Renal cortical epithelial cell (primary cell): ENCODE measurements around the gene ACOX2. TPM values are rescaled to one million over a fixed set of nuclear protein-coding genes. Genes with fewer than 3 reads are reported as not detected.
A peak's percentile ranks its signal among the peaks of the same experiment; 100 is the strongest.

Experiments used
- DNase-seq: peaks from one replicate; pipeline ENCODE4 v3.0.0-alpha.2; 2011; ENCODE audit warnings: low read depth
- total RNA-seq: library from RNA; depleted of rRNA; stranded (reverse); fragments of >200 nt; gene quantifications from 2 replicates; pipeline ENCODE4 v1.2.3, GENCODE V29; 2014

The ACOX2 gene
- total RNA-seq, 1 donor from 2014 or later, result 0.75 TPM

GRCh38 chr3:58508437-58508836, 28.6 kb downstream of the ACOX2 start:
- DNase-seq, result no peak

DNA sequence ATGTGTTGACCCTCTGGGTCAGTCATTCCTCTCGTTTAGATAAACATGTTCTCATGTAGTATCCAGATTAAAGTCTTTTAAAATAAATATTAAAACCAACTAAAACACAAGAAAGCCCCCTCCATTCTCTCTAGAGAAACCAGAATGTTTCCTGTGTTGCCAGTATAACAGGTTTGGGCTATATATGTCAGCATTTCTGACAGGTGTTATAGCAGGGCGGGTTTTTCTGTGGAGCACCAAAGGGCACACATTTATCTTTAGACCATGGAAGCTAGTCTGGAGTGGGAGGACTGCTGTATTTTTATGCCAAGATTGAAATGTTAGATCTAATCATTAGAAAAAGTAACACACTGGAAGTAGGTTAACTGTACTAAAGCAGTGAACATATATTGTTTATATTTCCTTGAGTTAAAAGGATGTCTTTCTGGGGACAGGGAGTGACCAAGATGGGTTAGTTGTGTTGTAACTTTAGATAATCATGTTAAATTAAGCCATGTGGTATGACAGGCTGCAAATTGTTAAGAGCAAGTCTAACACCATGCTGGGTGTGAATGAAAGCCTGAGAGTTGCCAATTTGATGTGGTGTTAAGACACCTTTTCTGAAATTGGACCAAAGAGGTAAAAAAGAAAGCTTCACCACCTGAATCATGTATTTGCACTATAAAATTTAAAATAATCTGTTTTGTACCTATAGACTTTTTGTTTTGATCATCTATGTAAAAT, 29.5 kb downstream of the ACOX2 start:
- no peak for DNase-seq

DNA sequence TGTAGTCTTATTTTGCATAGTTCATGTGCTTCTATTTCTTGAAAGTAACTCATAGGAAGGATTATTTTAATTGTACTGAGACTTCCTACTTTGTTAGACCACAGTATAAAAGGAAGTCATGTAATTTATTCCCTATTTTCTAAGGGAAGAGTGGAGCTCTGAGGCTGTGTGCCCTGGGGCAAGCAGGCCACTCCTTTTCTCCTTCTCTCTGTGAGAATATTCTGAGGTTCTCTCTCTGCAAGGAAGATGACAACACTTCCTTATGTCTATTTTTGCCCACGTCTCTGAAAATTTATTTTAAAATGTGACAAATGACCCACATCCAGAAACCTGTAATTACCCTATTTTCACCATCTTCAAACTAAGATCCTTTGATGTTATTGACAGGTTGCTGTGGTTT, 34.1 kb downstream of the ACOX2 start:
- peak; percentile 10 for DNase-seq

- peak; percentile 82 for DNase-seq
These were observed 39.9 kb downstream of the ACOX2 start for GRCh38 chr3:58497097-58497496.

DNA sequence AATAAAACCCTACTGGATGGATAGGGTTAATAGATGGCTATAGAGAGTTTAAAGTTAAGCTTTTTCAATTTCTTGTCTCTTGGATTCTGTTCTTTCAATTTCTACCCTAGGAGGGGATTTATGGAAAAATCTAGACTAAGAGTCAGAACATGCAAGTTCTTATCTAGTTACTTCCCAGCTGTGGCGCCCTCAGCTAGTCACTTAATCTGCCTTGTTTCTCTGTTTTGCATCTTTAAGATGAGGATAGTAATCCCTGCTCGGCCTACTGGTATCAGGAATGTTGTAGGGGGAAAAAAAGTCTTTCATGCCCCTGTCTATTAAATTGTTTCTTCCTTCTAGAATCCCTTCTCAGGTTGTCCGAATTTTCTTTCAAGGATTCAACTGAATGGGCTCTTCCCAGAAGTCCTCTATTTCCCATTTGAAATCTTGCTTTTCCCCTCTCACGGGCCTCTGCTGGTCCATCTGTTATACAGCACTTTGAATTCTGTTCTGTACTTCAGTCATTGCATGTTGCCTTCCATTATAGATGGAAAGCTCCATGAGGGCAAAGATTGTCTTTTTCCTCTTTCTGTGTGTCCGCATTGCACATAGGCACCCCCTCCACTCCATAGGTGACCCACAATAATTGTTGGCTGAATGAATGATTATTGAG, 40.7 kb downstream of the ACOX2 start:
- DNase-seq, result no peak

DNA sequence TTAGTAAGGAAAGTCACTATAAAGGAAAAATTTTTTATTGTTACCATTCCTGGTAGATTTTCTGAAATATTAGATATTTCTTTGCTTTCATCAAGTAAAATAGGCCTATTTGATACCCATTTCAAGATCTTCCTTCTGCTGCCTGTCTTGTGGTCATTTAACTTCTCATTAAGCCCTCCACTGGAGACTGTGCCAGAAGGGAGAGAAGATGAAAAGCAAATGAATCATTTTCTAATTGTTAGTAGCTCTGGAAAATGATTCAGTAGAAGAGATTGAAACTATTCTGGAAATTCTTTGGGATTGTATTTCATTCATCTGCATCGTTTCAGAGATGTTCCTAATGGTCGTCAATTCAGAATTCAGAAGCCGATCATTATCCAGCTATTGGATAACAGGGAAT, 41.9 kb downstream of the ACOX2 start:
- peak; percentile 61 for DNase-seq

GRCh38 chr3:58494107-58494506, 42.9 kb downstream of the ACOX2 start:
- DNase-seq, result peak; percentile 35

GRCh38 chr3:58492494-58492905, 44.5 kb downstream of the ACOX2 start:
- no peak for DNase-seq

- peak; percentile 70 for DNase-seq
These were observed 45.2 kb downstream of the ACOX2 start, which contains the start of gene KCTD6 for GRCh38 chr3:58491506-58492402. Gene KCTD6 (plus strand): TSS chr3:58492096. CDS start chr3:58498756, 6,660 bp downstream.

- DNase-seq, result no peak
These were observed 46.0 kb downstream of the ACOX2 start for GRCh38 chr3:58490860-58491501.

DNA sequence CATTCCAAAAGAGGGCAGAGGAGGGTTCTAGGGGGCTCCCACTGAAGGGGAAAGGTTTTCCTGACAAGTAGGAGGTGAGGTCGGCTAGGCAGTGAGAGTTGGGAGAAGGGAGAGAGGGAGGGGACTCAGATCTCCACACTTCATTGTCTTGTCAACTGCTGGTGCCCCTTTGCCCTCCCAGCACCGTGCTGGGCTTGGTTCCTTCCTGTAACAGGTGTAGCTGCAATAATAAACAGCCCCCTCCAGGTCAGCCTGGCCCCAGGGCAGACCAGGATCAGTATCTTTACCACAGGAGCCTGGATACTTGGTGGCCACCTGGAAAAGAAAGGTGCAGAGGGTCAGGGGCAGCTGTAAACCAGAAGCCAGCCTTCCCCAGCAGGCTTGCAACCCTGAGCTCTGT, 48.0 kb downstream of the ACOX2 start:
- DNase-seq, result no peak

DNA sequence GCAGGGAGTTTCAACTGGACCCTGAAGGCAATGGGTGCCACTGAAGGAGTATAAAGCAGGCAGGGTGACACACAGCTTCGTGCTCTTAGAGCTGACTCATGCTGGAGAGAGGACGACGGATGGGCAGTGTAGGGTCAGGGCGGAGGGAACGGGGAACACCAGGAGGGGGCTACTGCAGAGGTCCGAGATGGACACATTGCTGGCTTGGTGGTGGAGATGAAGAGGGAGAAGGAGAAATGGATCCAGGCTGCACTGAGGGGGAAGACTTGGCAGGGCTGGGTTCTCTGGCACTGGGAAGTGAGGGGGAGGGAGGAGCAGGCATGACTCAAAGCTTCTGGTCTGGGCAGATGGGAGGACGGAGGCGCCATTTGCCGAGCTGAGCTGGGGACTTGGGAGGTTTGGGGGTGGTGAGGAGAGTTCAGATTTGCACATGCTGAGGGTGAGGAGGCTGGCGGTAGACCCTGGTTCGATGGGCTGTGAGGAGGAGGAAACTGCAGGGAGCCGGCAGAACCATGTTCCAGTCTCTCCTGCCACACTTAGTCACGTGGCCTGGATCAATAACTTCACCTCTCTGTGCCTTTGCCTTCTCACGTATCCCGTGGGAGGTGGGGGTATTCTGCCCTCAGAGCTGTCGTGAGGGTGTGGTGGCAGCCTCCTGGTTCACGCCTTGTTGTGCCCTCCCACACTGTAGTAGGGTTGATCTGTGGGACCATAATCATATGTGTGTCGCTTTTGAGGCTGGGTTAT, 49.7 kb downstream of the ACOX2 start:
- peak; percentile 53 for DNase-seq

DNA sequence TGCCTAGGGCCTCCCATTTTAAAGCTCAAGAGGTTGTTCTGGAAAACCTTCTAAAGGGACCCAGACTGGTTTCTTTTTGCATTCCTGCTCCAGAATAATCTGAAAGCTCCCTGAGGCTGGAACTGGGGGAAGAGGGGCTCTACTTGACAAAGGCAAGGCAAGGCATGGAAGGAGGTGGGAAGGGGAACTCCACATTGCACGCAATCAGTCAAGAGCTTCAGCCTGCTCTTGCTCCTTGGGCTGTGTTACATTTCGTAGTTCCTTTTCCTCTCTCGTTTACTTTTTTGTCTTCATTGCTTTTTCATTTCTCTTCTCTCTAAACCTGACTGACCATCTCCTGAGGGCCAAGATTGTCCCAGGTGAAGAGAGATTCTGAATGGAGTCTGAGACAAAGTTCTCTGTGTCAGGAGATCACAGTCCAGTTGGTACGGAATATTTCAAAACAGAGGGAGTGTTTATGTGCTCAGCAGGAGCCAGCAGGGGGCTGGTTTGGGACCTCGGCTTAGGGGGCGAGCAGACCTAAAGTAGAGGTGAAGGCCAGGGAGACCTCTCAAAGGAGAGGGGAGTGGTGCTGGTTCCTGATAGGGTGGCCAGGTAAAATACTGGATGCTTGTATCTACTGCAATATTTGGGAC, 51.1 kb downstream of the ACOX2 start:
- DNase-seq, result no peak

- no peak for DNase-seq
These were observed 52.3 kb downstream of the ACOX2 start for GRCh38 chr3:58484722-58485069.

GRCh38 chr3:58484045-58484721, 52.8 kb downstream of the ACOX2 start:
- DNase-seq, result no peak

GRCh38 chr3:58482917-58483636, 53.9 kb downstream of the ACOX2 start:
- no peak for DNase-seq

- DNase-seq, result no peak
These were observed 56.7 kb downstream of the ACOX2 start for GRCh38 chr3:58480309-58480708.

DNA sequence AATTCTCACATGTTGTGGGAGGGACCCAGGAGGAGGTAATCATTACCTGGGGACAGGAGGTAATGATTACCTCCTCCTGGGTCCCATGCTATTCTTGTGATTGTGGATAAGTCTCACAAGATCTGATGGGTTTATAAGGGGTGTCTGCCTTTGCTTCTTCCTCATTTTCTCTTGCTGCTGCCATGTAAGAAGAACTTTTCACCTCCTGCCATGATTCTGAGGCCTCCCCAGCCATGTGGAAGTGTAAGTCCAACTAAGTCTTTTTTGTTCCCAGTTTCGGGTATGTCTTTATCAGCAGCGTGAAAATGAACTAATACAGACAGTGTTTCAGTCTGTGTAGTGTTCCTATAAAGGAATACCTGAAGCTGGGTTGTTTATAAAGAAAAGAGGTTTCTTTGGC, 58.2 kb downstream of the ACOX2 start:
- DNase-seq, result no peak

GRCh38 chr3:58474967-58475578, 61.9 kb downstream of the ACOX2 start:
- DNase-seq, result no peak
